Testis (tissue), 2 donors: Measurements from ENCODE around the gene ADRA2B.

Experiments used
- POLR2A ChIP-seq: fragments of 450-650 bp; IDR thresholded peaks from one replicate; pipeline ENCODE4 v1.6.1; 2017; ENCODE audit warnings: antibody characterized with exemption, mild to moderate bottlenecking, moderate library complexity
- TF ChIP-seq, protein P1 (sequence below), 3 experiments: fragments of 450-650 bp in 2 of 3; fragments of 200-600 bp in 1 of 3; sonication (generic) in 1 of 3; IDR thresholded peaks; one replicate each; pipeline ENCODE4 v1.5.1; 2016 to 2019; ENCODE audit warnings: antibody characterized with exemption in 3 of 3, mild to moderate bottlenecking in 2 of 3, moderate library complexity in 1 of 3

DNA sequence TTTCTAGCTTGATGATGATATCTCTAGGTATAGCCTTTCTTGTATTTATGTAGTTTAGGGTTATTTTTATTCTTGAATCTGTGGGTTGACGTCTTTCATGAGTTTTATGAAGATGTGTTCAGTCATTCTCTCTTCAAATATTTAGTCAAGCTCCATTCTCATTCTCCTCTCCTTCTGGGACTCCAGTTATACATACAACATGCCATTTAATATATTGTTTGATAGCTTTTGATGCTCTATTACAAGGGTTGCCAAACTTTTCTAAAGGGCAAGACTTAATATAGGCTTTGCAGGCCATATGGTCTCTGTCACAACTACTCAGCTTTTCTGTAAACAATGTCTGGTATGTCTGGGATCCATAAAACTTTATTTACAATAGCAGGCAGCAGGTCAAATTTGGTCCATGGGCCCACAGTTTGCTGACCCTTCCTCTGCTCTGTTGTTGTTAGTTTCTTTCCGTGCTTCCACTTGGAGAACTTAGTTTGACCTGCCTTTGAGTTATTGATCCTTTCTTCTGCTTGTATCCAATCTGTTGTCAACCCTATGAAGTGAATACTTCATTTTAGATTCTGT lies 41.1 kb downstream of the ADRA2B start:
- TF ChIP-seq, protein P1, sequence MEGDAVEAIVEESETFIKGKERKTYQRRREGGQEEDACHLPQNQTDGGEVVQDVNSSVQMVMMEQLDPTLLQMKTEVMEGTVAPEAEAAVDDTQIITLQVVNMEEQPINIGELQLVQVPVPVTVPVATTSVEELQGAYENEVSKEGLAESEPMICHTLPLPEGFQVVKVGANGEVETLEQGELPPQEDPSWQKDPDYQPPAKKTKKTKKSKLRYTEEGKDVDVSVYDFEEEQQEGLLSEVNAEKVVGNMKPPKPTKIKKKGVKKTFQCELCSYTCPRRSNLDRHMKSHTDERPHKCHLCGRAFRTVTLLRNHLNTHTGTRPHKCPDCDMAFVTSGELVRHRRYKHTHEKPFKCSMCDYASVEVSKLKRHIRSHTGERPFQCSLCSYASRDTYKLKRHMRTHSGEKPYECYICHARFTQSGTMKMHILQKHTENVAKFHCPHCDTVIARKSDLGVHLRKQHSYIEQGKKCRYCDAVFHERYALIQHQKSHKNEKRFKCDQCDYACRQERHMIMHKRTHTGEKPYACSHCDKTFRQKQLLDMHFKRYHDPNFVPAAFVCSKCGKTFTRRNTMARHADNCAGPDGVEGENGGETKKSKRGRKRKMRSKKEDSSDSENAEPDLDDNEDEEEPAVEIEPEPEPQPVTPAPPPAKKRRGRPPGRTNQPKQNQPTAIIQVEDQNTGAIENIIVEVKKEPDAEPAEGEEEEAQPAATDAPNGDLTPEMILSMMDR (IDR thresholded peaks at IDR 0.05): no peak
- no peak for TF ChIP-seq POLR2A
